Motor neuron (in vitro differentiated cells): ENCODE measurements around the gene ZBTB7C. TPM values are rescaled to one million over a fixed set of nuclear protein-coding genes. Genes with fewer than 3 reads are reported as not detected.

ENCODE experiments used
- ATAC-seq, 8 experiments: fragments of 200-7000 bp; cut with Tn5 transposase; replicated peaks in 6 of 8; 2 replicates each; pipeline ENCODE4 v1.8.0; 2021; ENCODE audit warnings: mild to moderate bottlenecking in 8 of 8, moderate library complexity in 8 of 8
- H3K27ac ChIP-seq, 2 donors: fragments of 250-450 bp; sonication (Bioruptor Pico); 2 replicates each; pipeline ENCODE4 v1.9.0; 2021; ENCODE audit warnings: antibody characterized with exemption in 2 of 2, mild to moderate bottlenecking in 2 of 2, moderate library complexity in 1 of 2
- H3K4me1 ChIP-seq, 2 donors: fragments of 250-450 bp; sonication (Bioruptor Pico); replicated peaks in 1 of 2; 2 replicates each; pipeline ENCODE4 v1.6.1; 2021; ENCODE audit warnings: antibody characterized with exemption in 2 of 2, mild to moderate bottlenecking in 2 of 2, moderate library complexity in 1 of 2
- H3K4me3 ChIP-seq, 5 donors: fragments of 250-450 bp; sonication (Bioruptor Pico); 2 replicates each; pipeline ENCODE4 v1.9.0; 2021; ENCODE audit warnings: antibody characterized with exemption in 5 of 5, mild to moderate bottlenecking in 5 of 5, moderate library complexity in 4 of 5
- WGBS, 10 experiments: fragments of 450-650 bp; shearing (Covaris generic); methylation state at CpG; one replicate each; pipeline ENCODE4 v1.0.0; 2022; 5-methylcytosine and 5-hydroxymethylcytosine counted together
- in situ Hi-C, 9 experiments: fragments of 400-800 bp; cut with MboI; loops; one replicate each; pipeline ENCODE4 v1.15.0; 2021; ENCODE audit warnings: low sequenced_read_pairs in 9 of 9, low pct_unique_long_range_greater_than_20kb in 2 of 9; ENCODE audit not compliant: unreplicated experiment in 9 of 9
- total RNA-seq, 8 experiments: library from RNA; unstranded; fragments of 300-600 nt; gene quantifications; 2 replicates each; pipeline versions ENCODE4 v1.2.3 to v1.2.4, GENCODE V29; 2022

Gene ZBTB7C
- total RNA-seq, 8 experiments from 2014 or later, result 0.36 to 11.2 (median 3.8) TPM

GRCh38 chr18:48186131-48186766, 222.9 kb downstream of the ZBTB7C start:
- in situ Hi-C loops, result no loop called here
- H3K27ac ChIP-seq, result peak overlapping the region; percentile 69 to 77
- H3K4me1 ChIP-seq, result peaks cover 25 to 48% of the 10 kb centered on the region in 2 donors
- 6 to 70% (median 21%) methylated on average over 2 to 7 of the region's 20 CpGs; no CpG with 5 or more reads in 1 of the 10 experiments for WGBS, 10 experiments
- ATAC-seq, result peak; percentile 76 to 97 (median 94)
- H3K4me3 ChIP-seq, result no peak overlapping the region

- Histone ChIP-seq H3K4me1 (peaks cover 24 to 47% of the 10 kb centered on the region in 2 donors), H3K4me3 (no peak overlapping the region), H3K27ac (no peak overlapping the region)
- in situ Hi-C loops, result no loop called here
- peak in 1 of 8 experiments; percentile 57 for ATAC-seq
- 33 to 100% (median 88%) methylated on average over 1 to 6 of the region's 6 CpGs; no CpG with 5 or more reads in 5 of the 10 experiments for WGBS, 10 experiments
Observed at GRCh38 chr18:48184118-48184517, 225.1 kb downstream of the ZBTB7C start.

GRCh38 chr18:48183613-48184012, 225.6 kb downstream of the ZBTB7C start:
- in situ Hi-C loops, result no loop called here
- H3K27ac ChIP-seq, result no peak overlapping the region
- WGBS, 10 experiments, result 60 to 100% (median 81%) methylated on average over 1 to 2 of the region's 2 CpGs; no CpG with 5 or more reads in 2 of the 10 experiments
- no peak overlapping the region for H3K4me3 ChIP-seq
- peaks cover 24 to 43% of the 10 kb centered on the region in 2 donors for H3K4me1 ChIP-seq
- ATAC-seq, result no peak

- H3K27ac ChIP-seq, result no peak overlapping the region
- 36 to 86% (median 75%) methylated on average over 2 to 3 of the region's 3 CpGs for WGBS, 10 experiments
- no peak for ATAC-seq
- no peak overlapping the region for H3K4me3 ChIP-seq
- in situ Hi-C loops, result no loop called here
- H3K4me1 ChIP-seq, result peaks cover 24 to 41% of the 10 kb centered on the region in 2 donors
Observed at GRCh38 chr18:48182779-48183178, 226.4 kb downstream of the ZBTB7C start.

GRCh38 chr18:48181857-48182256, 227.3 kb downstream of the ZBTB7C start:
- in situ Hi-C loops, result no loop called here
- WGBS, 10 experiments, result 50 to 100% (median 79%) methylated on average over 1 to 4 of the region's 4 CpGs
- Histone ChIP-seq H3K27ac (no peak overlapping the region), H3K4me1 (peaks cover 20 to 35% of the 10 kb centered on the region in 2 donors), H3K4me3 (no peak overlapping the region)
- ATAC-seq, result no peak

- in situ Hi-C loops, result no loop called here
- no peak for ATAC-seq
- Histone ChIP-seq H3K4me1 (peaks cover 14 to 29% of the 10 kb centered on the region in 2 donors), H3K27ac (no peak overlapping the region), H3K4me3 (no peak overlapping the region)
- 0 to 83% (median 67%) methylated on average over 1 to 3 of the region's 3 CpGs; no CpG with 5 or more reads in 5 of the 10 experiments for WGBS, 10 experiments
Observed at GRCh38 chr18:48181087-48181823, 227.9 kb downstream of the ZBTB7C start.

- in situ Hi-C loops, result no loop called here
Observed at GRCh38 chr18:48179666-48180065, 229.5 kb downstream of the ZBTB7C start.

GRCh38 chr18:48179001-48179400, 230.2 kb downstream of the ZBTB7C start:
- 50 to 80% (median 64%) methylated on average over 1 to 3 of the region's 3 CpGs; no CpG with 5 or more reads in 6 of the 10 experiments for WGBS, 10 experiments
- Histone ChIP-seq H3K4me3 (no peak overlapping the region), H3K27ac (no peak overlapping the region), H3K4me1 (peaks cover 0 to 8% of the 10 kb centered on the region in 2 donors)
- in situ Hi-C loops, result no loop called here
- peak in 1 of 8 experiments; percentile 12 for ATAC-seq

More at GRCh38 chr18:48179666-48180065, 229.5 kb downstream of the ZBTB7C start:
- Histone ChIP-seq H3K27ac (no peak overlapping the region), H3K4me3 (no peak overlapping the region), H3K4me1 (peaks cover 0 to 13% of the 10 kb centered on the region in 2 donors)
- WGBS, 10 experiments, result 60 to 96% (median 70%) methylated on average over 1 to 2 of the region's 2 CpGs; no CpG with 5 or more reads in 6 of the 10 experiments
- ATAC-seq, result no peak

- Histone ChIP-seq H3K4me3 (no peak overlapping the region), H3K27ac (no peak overlapping the region), H3K4me1 (peaks cover 0 to under 1% of the 10 kb centered on the region in 2 donors)
- peak in 3 of 8 experiments; percentile 76 to 85 (median 78) for ATAC-seq
- 17 to 100% (median 82%) methylated on average over 1 to 4 of the region's 4 CpGs; no CpG with 5 or more reads in 3 of the 10 experiments for WGBS, 10 experiments
- in situ Hi-C loops, result no loop called here
Observed at GRCh38 chr18:48176909-48177308, 232.3 kb downstream of the ZBTB7C start.

GRCh38 chr18:48173557-48173956, 235.6 kb downstream of the ZBTB7C start:
- H3K27ac ChIP-seq, result no peak overlapping the region
- in situ Hi-C loops, result no loop called here
- H3K4me3 ChIP-seq, result no peak overlapping the region
- no peak for ATAC-seq
- no peaks in the 10 kb centered on the region for H3K4me1 ChIP-seq
- WGBS, 10 experiments, result 67 to 100% (median 97%) methylated on average over 1 to 2 of the region's 2 CpGs; no CpG with 5 or more reads in 6 of the 10 experiments

GRCh38 chr18:48172226-48173006, 236.8 kb downstream of the ZBTB7C start:
- H3K27ac ChIP-seq, result no peak overlapping the region
- no peak overlapping the region for H3K4me3 ChIP-seq
- in situ Hi-C loops, result no loop called here
- peaks cover 7 to 8% of the 10 kb centered on the region in 2 donors for H3K4me1 ChIP-seq
- 64 to 100% (median 80%) methylated on average over 1 to 6 of the region's 19 CpGs; no CpG with 5 or more reads in 7 of the 10 experiments for WGBS, 10 experiments
- ATAC-seq, result peak in 7 of 8 experiments; percentile 28 to 83 (median 67)

- WGBS, 10 experiments, result 20 to 97% (median 85%) methylated on average over 1 to 5 of the region's 6 CpGs; no CpG with 5 or more reads in 4 of the 10 experiments
- in situ Hi-C loops, result no loop called here
- no peak for ATAC-seq
- no peak overlapping the region for H3K27ac ChIP-seq
- no peak overlapping the region for H3K4me3 ChIP-seq
- H3K4me1 ChIP-seq, result peaks cover 15 to 16% of the 10 kb centered on the region in 2 donors
Observed at GRCh38 chr18:48171490-48172188, 237.5 kb downstream of the ZBTB7C start.
